HEK293 (cell line): ENCODE data around the gene HMCN2.

Experiments
- CTCF ChIP-seq: fragments of 450-650 bp; formaldehyde crosslinking; IDR thresholded peaks from 2 replicates; pipeline ENCODE4 v1.5.1; 2016; ENCODE audit warnings: missing biosample characterization, missing genetic modification characterization
- ZBTB17 ChIP-seq: fragments of 450-650 bp; formaldehyde crosslinking; IDR thresholded peaks from 2 replicates; pipeline ENCODE4 v1.5.1; 2016; ENCODE audit warnings: missing biosample characterization, missing genetic modification characterization
- ZBTB49 ChIP-seq: fragments of 450-650 bp; formaldehyde crosslinking; IDR thresholded peaks from 2 replicates; pipeline ENCODE4 v1.5.1; 2016; ENCODE audit warnings: missing biosample characterization, missing genetic modification characterization, low read depth
- ZNF16 ChIP-seq: fragments of 450-650 bp; formaldehyde crosslinking; IDR thresholded peaks from 2 replicates; pipeline ENCODE4 v1.5.1; 2016; ENCODE audit warnings: low read depth, missing biosample characterization, missing genetic modification characterization
- ZNF473 ChIP-seq: fragments of 450-650 bp; formaldehyde crosslinking; IDR thresholded peaks from 2 replicates; pipeline ENCODE4 v1.5.1; 2017; ENCODE audit warnings: missing biosample characterization, missing genetic modification characterization
- ZNF830 ChIP-seq: fragments of 450-650 bp; IDR thresholded peaks from 2 replicates; pipeline ENCODE4 v1.5.0; 2018; ENCODE audit warnings: missing biosample characterization, missing genetic modification characterization, low read depth, mild to moderate bottlenecking, moderate library complexity
- ZSCAN4 ChIP-seq: fragments of 450-650 bp; formaldehyde crosslinking; IDR thresholded peaks from 2 replicates; pipeline ENCODE4 v1.5.1; 2017; ENCODE audit warnings: missing biosample characterization, missing genetic modification characterization

GRCh38 chr9:130288393-130288792 lies 22.8 kb downstream of the HMCN2 start:
- TF ChIP-seq CTCF (tag by site-specific recombination) (no peak), ZSCAN4 (tag by site-specific recombination) (no peak), ZBTB17 (tag by site-specific recombination) (no peak), ZNF830 (tag by site-specific recombination) (no peak), ZNF473 (tag by site-specific recombination) (no peak), ZNF16 (tag by site-specific recombination) (no peak), ZBTB49 (tag by site-specific recombination) (no peak)
